GM06990 (cell line): ENCODE data around the gene AKIRIN1.
"Not testable (repeated sequence)": the region's sequence is repeated elsewhere in the genome, so short reads cannot be mapped to it uniquely, and the experiment has no call there.

Source experiments
- DNase-seq: peaks from one replicate; pipeline ENCODE4 v3.0.0-alpha.2; 2011; ENCODE audit not compliant: insufficient read length; ENCODE audit errors: extremely low read depth
- H3K27me3 ChIP-seq: replicated peaks from 2 replicates; pipeline ENCODE4 v1.6.0; 2011; ENCODE audit warnings: low read length; ENCODE audit not compliant: control insufficient read depth, insufficient read depth
- H3K36me3 ChIP-seq: 2 replicates; pipeline ENCODE4 v1.5.1; 2011; ENCODE audit warnings: low read length; ENCODE audit not compliant: control insufficient read depth, insufficient read depth
- H3K4me3 ChIP-seq: replicated peaks from 2 replicates; pipeline ENCODE4 v1.5.1; 2011; ENCODE audit warnings: low read depth, mild to moderate bottlenecking, control low read depth, low read length
- TF ChIP-seq, protein P1 (sequence below): IDR thresholded peaks from 2 replicates; pipeline ENCODE4 v1.5.1; 2011; ENCODE audit warnings: low read length, control low read depth, mild to moderate bottlenecking, inconsistent platforms; ENCODE audit not compliant: insufficient read depth, poor library complexity, severe bottlenecking

AKIRIN1 gene

DNA sequence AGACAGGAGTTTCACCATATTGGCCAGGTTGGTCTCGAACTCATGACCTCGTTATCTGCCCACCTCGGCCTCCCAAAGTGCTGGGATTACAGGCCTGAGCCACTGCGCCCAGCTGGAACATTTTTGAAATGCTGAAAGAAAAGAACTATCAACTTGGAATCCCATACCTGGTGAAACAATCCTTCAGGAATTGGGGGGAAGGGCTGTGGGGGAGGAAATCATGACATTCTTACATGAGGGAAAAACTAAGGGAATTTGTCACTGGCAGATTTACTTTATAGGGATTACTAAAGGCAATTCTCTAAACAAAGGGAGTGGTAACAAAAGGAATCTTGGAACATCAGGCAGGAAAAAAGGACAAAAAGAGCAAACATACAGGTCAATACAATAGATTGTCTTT, 60.9 kb downstream of the AKIRIN1 start:
- Histone ChIP-seq H3K36me3 (no peaks in the 10 kb centered on the region; the same call in 1 of the 2 replicates), H3K27me3 (no peaks in the 10 kb centered on the region), H3K4me3 (no peak overlapping the region)
- no peak for DNase-seq
- TF ChIP-seq, protein P1, sequence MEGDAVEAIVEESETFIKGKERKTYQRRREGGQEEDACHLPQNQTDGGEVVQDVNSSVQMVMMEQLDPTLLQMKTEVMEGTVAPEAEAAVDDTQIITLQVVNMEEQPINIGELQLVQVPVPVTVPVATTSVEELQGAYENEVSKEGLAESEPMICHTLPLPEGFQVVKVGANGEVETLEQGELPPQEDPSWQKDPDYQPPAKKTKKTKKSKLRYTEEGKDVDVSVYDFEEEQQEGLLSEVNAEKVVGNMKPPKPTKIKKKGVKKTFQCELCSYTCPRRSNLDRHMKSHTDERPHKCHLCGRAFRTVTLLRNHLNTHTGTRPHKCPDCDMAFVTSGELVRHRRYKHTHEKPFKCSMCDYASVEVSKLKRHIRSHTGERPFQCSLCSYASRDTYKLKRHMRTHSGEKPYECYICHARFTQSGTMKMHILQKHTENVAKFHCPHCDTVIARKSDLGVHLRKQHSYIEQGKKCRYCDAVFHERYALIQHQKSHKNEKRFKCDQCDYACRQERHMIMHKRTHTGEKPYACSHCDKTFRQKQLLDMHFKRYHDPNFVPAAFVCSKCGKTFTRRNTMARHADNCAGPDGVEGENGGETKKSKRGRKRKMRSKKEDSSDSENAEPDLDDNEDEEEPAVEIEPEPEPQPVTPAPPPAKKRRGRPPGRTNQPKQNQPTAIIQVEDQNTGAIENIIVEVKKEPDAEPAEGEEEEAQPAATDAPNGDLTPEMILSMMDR, result no peak

DNA sequence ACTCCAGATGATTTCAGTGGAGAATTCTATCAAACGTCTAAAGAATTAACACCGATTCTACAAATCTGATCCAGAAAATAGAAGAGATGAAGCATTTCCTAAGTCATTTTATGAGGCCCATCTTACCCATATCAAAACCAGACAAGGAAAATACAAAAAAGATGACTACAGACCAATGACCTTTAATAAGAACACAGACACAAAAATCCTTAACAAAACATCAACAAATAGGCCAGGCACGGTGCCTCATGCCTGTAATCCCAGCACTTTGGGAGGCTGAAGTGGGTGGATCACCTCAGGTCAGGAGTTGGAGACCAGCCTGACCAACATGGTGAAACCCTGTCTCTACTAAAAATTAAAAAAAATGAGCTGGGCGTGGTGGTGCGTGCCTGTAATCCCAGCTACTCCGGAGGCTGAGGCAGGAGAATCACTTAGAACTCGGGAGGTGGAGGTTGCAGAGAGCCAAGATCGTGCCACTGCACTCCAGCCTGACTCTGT, 64.2 kb downstream of the AKIRIN1 start:
- not testable (repeated sequence) for H3K36me3 ChIP-seq, DNase-seq, H3K27me3 ChIP-seq, H3K4me3 ChIP-seq
